GM18867 (cell line): ENCODE data around the gene OTOP2.

Experiments
- ATAC-seq: cut with Tn5 transposase; IDR thresholded peaks from one replicate; pipeline ENCODE4 v1.9.1; 2021; ENCODE audit warnings: mild to moderate bottlenecking, moderate library complexity; ENCODE audit not compliant: unreplicated experiment

Gene OTOP2

GRCh38 chr17:74922694-74923537 lies 1.2 kb upstream of the OTOP2 start, which contains the start of gene USH1G:
Gene USH1G (minus strand): TSS chr17:74923255. CDS start chr17:74923073, 182 bp downstream.
- no peak for ATAC-seq

- no peak for ATAC-seq
Measured at GRCh38 chr17:74923538-74924249, 379 bp upstream of the OTOP2 start.

GRCh38 chr17:74925242-74925641 lies 1.2 kb downstream of the OTOP2 start:
- ATAC-seq, result no peak

GRCh38 chr17:74928786-74929185 lies 4.7 kb downstream of the OTOP2 start:
- ATAC-seq, result no peak

- no peak for ATAC-seq
Measured at GRCh38 chr17:74930535-74931036, 6.5 kb downstream of the OTOP2 start.

- ATAC-seq, result no peak
Measured at GRCh38 chr17:74935048-74935447, 11.0 kb downstream of the OTOP2 start.

- no peak for ATAC-seq
Measured at GRCh38 chr17:74935585-74936469, 11.8 kb downstream of the OTOP2 start, which contains the start of gene OTOP3. Gene OTOP3 (plus strand): TSS chr17:74935898. CDS start chr17:74935922, 24 bp downstream.

GRCh38 chr17:74936470-74936799 lies 12.4 kb downstream of the OTOP2 start:
- ATAC-seq, result no peak

- ATAC-seq, result no peak
Measured at GRCh38 chr17:74937064-74938051, 13.3 kb downstream of the OTOP2 start.

- no peak for ATAC-seq
Measured at GRCh38 chr17:74938194-74938950, 14.3 kb downstream of the OTOP2 start.

- no peak for ATAC-seq
Measured at GRCh38 chr17:74939534-74939933, 15.5 kb downstream of the OTOP2 start.

GRCh38 chr17:74941128-74941725 lies 17.2 kb downstream of the OTOP2 start:
- no peak for ATAC-seq

GRCh38 chr17:74943808-74944522 lies 19.9 kb downstream of the OTOP2 start:
- ATAC-seq, result no peak

GRCh38 chr17:74945543-74945942 lies 21.5 kb downstream of the OTOP2 start:
- peak; percentile 57 for ATAC-seq

- no peak for ATAC-seq
Measured at GRCh38 chr17:74946641-74947040, 22.6 kb downstream of the OTOP2 start.

- no peak for ATAC-seq
Measured at GRCh38 chr17:74947041-74947754, 23.1 kb downstream of the OTOP2 start.

GRCh38 chr17:74949455-74950115 lies 25.5 kb downstream of the OTOP2 start:
- no peak for ATAC-seq
